AML-193 (cell line): Measurements from ENCODE around the gene KRTAP9-2.
"Not testable (repeated sequence)": the region's sequence is repeated elsewhere in the genome, so short reads cannot be mapped to it uniquely, and the experiment has no call there.

Experiments used
- DNase-seq, 2 experiments: peaks; one replicate each; lab custom pipeline; 2025; lab: John Stamatoyannopoulos, UW

Gene KRTAP9-2

GRCh38 chr17:41237116-41237515 is 10.7 kb downstream of the KRTAP9-2 start:
- not testable (repeated sequence) for DNase-seq

- DNase-seq: not testable (repeated sequence)
Measured at GRCh38 chr17:41237949-41238437, 11.5 kb downstream of the KRTAP9-2 start, which contains the start of gene KRTAP9-8. Gene KRTAP9-8 (plus strand): TSS chr17:41237999. CDS start chr17:41238052, 53 bp downstream.

GRCh38 chr17:41246995-41247787 is 20.7 kb downstream of the KRTAP9-2 start:
- DNase-seq: not testable (repeated sequence)

GRCh38 chr17:41249637-41250240 is 23.3 kb downstream of the KRTAP9-2 start, which contains the start of gene KRTAP9-4:
Gene KRTAP9-4 (plus strand): TSS chr17:41249687. CDS start chr17:41249721, 34 bp downstream.
- DNase-seq: not testable (repeated sequence)

- DNase-seq: no peak
Measured at GRCh38 chr17:41251261-41251660, 24.8 kb downstream of the KRTAP9-2 start.

GRCh38 chr17:41254861-41255260 is 28.4 kb downstream of the KRTAP9-2 start:
- no peak for DNase-seq

- not testable (repeated sequence) for DNase-seq
Measured at GRCh38 chr17:41255381-41256290, 29.2 kb downstream of the KRTAP9-2 start, which contains the start of gene KRTAP9-9. Gene KRTAP9-9 (plus strand): TSS chr17:41255384.

GRCh38 chr17:41256291-41256685 is 29.8 kb downstream of the KRTAP9-2 start:
- no peak for DNase-seq

GRCh38 chr17:41258406-41258805 is 32.0 kb downstream of the KRTAP9-2 start:
- no peak for DNase-seq

GRCh38 chr17:41263212-41263611 is 36.8 kb downstream of the KRTAP9-2 start:
- no peak for DNase-seq

- no peak for DNase-seq
Measured at GRCh38 chr17:41264599-41264998, 38.2 kb downstream of the KRTAP9-2 start.

GRCh38 chr17:41265078-41265477 is 38.6 kb downstream of the KRTAP9-2 start, which contains the start of gene KRTAP9-6:
Gene KRTAP9-6 (plus strand): TSS chr17:41265378. CDS start chr17:41265378, 0 bp downstream.
- DNase-seq: no peak

- no peak for DNase-seq
Measured at GRCh38 chr17:41267711-41268110, 41.3 kb downstream of the KRTAP9-2 start.

- DNase-seq: not testable (repeated sequence)
Measured at GRCh38 chr17:41271323-41271722, 44.9 kb downstream of the KRTAP9-2 start.

- DNase-seq: no peak
Measured at GRCh38 chr17:41271858-41272257, 45.4 kb downstream of the KRTAP9-2 start.

GRCh38 chr17:41275648-41276190 is 49.3 kb downstream of the KRTAP9-2 start, which contains the start of gene KRTAP9-7:
Gene KRTAP9-7 (plus strand): TSS chr17:41275698. CDS start chr17:41275698, 0 bp downstream.
- not testable (repeated sequence) for DNase-seq
